ENCODE results near the gene RPP30.
"Not testable (repeated sequence)": the region's sequence is repeated elsewhere in the genome, so short reads cannot be mapped to it uniquely, and the experiment has no call there.

The RPP30 gene

GRCh38 chr10:90917968-90918318 is 46.2 kb downstream of the RPP30 start:
- DNase-seq = no peak

GRCh38 chr10:90919683-90920574 is 48.2 kb downstream of the RPP30 start:
- no peak for DNase-seq

GRCh38 chr10:90920986-90921666 is 49.4 kb downstream of the RPP30 start, which contains the start of gene ANKRD1:
Gene ANKRD1 (minus strand): TSS chr10:90921087. CDS start chr10:90921027, 60 bp downstream.
- no peak for DNase-seq

- DNase-seq = no peak
Measured at GRCh38 chr10:90921906-90922305, 50.1 kb downstream of the RPP30 start.

GRCh38 chr10:90923111-90923731 is 51.4 kb downstream of the RPP30 start:
- DNase-seq = no peak

GRCh38 chr10:90924552-90924951 is 52.8 kb downstream of the RPP30 start:
- DNase-seq = no peak

GRCh38 chr10:90925079-90926029 is 53.6 kb downstream of the RPP30 start:
- DNase-seq = no peak

- no peak for DNase-seq
Measured at GRCh38 chr10:90927293-90927692, 55.5 kb downstream of the RPP30 start.

GRCh38 chr10:90929179-90929578 is 57.4 kb downstream of the RPP30 start:
- no peak for DNase-seq

- no peak for DNase-seq
Measured at GRCh38 chr10:90930070-90930837, 58.5 kb downstream of the RPP30 start.

- no peak for DNase-seq
Measured at GRCh38 chr10:90930971-90931871, 59.4 kb downstream of the RPP30 start.

GRCh38 chr10:90935581-90936275 is 64.0 kb downstream of the RPP30 start:
- no peak for DNase-seq

GRCh38 chr10:90936276-90936659 is 64.5 kb downstream of the RPP30 start:
- no peak for DNase-seq

GRCh38 chr10:90937645-90938258 is 66.0 kb downstream of the RPP30 start:
- DNase-seq = no peak

GRCh38 chr10:90939116-90939515 is 67.3 kb downstream of the RPP30 start:
- no peak for DNase-seq

GRCh38 chr10:90939648-90940047 is 67.9 kb downstream of the RPP30 start:
- DNase-seq = no peak

- not testable (repeated sequence) for DNase-seq
Measured at GRCh38 chr10:90942980-90943379, 71.2 kb downstream of the RPP30 start.

GRCh38 chr10:90944749-90945148 is 73.0 kb downstream of the RPP30 start:
- DNase-seq = no peak

- DNase-seq = no peak
Measured at GRCh38 chr10:90945491-90946070, 73.8 kb downstream of the RPP30 start.
